Measurements from ENCODE around the gene GPS2.

The GPS2 gene

DNA sequence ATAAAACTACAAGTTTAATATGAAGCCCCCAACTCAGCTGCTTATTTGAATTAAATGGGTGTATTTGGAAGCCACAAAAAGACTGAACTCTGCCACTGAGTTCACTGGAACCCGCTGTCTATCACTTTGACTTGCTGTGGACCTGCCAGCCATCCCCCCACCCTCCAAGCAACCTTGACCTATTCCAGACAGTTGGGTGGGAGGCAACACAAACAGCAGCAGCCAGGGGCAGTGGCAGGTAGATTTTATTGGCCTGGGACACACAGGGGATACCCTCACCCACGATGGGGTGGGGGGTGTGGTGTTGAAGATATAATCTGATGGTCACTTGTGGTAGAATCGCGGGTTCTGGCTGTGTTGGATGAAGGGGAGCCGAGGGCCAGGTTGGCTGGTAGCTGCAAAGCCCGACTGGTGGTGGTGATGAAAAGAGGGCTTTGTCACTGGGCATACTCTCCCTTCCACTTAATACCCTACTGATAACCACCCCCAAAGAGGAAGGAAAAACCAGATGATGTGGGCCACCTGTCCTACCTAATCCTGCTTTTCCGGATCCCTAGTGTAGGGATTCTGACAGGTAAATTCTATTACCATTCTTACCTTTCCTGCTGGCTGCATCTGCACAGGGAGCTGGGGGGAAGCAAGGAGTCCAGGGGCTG, 2.6 kb downstream of the GPS2 start:
- Histone ChIP-seq H3K9me3 (ENCODE audit: insufficient read depth, low read length) (no peaks in the 10 kb centered on the region), H3K36me3 (replicated peaks; ENCODE audit: low read depth, low read length) (peaks cover 45% of the 10 kb centered on the region), H3K27me3 (ENCODE audit: low read depth, low read length) (no peaks in the 10 kb centered on the region), H3K4me1 (ENCODE audit: low read length) (peaks cover 28% of the 10 kb centered on the region), H3K4me3 (ENCODE audit: low read length) (no peak overlapping the region), H3K79me2 (ENCODE audit: low read length) (peaks cover 62% of the 10 kb centered on the region), H3K4me2 (ENCODE audit: low read length) (no peak overlapping the region), H2AFZ (ENCODE audit: low read depth, low read length) (no peak overlapping the region), H3K27ac (ENCODE audit: low read length) (no peak overlapping the region), H3K9ac (ENCODE audit: low read length) (no peak overlapping the region), H4K20me1 (ENCODE audit: insufficient read depth, low read length) (peaks cover 38% of the 10 kb centered on the region)
- no peak for TF ChIP-seq EZH2phosphoT487 (IDR thresholded peaks at IDR 0.05; ENCODE audit: low read depth)
- TF ChIP-seq, protein P1, sequence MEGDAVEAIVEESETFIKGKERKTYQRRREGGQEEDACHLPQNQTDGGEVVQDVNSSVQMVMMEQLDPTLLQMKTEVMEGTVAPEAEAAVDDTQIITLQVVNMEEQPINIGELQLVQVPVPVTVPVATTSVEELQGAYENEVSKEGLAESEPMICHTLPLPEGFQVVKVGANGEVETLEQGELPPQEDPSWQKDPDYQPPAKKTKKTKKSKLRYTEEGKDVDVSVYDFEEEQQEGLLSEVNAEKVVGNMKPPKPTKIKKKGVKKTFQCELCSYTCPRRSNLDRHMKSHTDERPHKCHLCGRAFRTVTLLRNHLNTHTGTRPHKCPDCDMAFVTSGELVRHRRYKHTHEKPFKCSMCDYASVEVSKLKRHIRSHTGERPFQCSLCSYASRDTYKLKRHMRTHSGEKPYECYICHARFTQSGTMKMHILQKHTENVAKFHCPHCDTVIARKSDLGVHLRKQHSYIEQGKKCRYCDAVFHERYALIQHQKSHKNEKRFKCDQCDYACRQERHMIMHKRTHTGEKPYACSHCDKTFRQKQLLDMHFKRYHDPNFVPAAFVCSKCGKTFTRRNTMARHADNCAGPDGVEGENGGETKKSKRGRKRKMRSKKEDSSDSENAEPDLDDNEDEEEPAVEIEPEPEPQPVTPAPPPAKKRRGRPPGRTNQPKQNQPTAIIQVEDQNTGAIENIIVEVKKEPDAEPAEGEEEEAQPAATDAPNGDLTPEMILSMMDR (IDR thresholded peaks at IDR 0.05; ENCODE audit: low read depth, low read length), result no peak

DNA sequence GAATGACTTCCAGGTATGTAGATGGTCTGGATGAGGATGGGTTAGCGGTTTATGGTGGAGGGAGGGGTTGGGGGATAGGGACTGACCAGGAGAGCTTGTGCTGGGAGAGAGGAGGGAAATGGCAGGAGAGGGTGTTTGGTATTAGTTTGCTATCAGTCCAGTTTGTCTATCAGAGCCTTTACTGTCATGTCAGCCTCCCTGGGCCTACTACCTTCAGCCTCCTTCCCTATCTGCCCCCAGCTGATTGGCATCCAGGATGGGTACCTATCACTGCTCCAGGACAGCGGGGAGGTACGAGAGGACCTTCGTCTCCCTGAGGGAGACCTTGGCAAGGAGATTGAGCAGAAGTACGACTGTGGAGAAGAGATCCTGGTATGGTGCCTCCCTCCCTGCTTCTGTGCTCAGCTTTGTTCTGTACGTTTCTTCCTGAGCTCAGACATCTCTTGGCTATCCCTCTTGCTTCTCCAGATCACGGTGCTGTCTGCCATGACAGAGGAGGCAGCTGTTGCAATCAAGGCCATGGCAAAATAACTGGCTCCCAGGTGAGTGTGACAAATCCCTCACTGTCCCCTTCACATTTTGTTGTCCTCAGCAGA, 4.0 kb downstream of the GPS2 start:
- H2AFZ ChIP-seq (ENCODE audit: low read depth, low read length), result no peak overlapping the region
- H3K9me3 ChIP-seq (ENCODE audit: insufficient read depth, low read length), result no peaks in the 10 kb centered on the region
- peaks cover 38% of the 10 kb centered on the region for H4K20me1 ChIP-seq (ENCODE audit: insufficient read depth, low read length)
- peaks cover 64% of the 10 kb centered on the region for H3K79me2 ChIP-seq (ENCODE audit: low read length)
- H3K27ac ChIP-seq (ENCODE audit: low read length), result no peak overlapping the region
- no peak overlapping the region for H3K4me3 ChIP-seq (ENCODE audit: low read length)
- H3K4me2 ChIP-seq (ENCODE audit: low read length), result no peak overlapping the region
- TF ChIP-seq EZH2phosphoT487 (IDR thresholded peaks at IDR 0.05; ENCODE audit: low read depth), result no peak
- TF ChIP-seq, protein P1 (IDR thresholded peaks at IDR 0.05; ENCODE audit: low read depth, low read length), result no peak
- no peaks in the 10 kb centered on the region for H3K27me3 ChIP-seq (ENCODE audit: low read depth, low read length)
- H3K9ac ChIP-seq (ENCODE audit: low read length), result no peak overlapping the region
- H3K36me3 ChIP-seq (replicated peaks; ENCODE audit: low read depth, low read length), result peaks cover 45% of the 10 kb centered on the region
- peaks cover 28% of the 10 kb centered on the region for H3K4me1 ChIP-seq (ENCODE audit: low read length)

DNA sequence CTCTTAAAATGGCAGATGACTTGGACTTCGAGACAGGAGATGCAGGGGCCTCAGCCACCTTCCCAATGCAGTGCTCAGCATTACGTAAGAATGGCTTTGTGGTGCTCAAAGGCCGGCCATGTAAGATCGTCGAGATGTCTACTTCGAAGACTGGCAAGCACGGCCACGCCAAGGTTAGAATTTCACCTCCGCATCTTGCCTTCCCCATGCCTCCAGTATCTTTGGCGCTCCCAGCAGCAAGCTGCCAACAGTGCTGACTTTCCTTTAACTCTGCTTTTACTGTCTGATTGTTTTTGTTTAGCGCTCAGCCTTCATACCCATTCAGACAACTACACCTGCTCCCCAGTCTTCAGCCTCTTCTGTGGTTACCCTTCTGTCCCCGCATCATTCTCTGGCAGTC, 5.5 kb downstream of the GPS2 start:
- TF ChIP-seq, protein P1 (IDR thresholded peaks at IDR 0.05; ENCODE audit: low read depth, low read length), result no peak
- TF ChIP-seq EZH2phosphoT487 (IDR thresholded peaks at IDR 0.05; ENCODE audit: low read depth), result no peak
- peak overlapping the region; percentile 100 for H3K9ac ChIP-seq (ENCODE audit: low read length)
- peak overlapping the region; percentile 98 for H3K4me2 ChIP-seq (ENCODE audit: low read length)

DNA sequence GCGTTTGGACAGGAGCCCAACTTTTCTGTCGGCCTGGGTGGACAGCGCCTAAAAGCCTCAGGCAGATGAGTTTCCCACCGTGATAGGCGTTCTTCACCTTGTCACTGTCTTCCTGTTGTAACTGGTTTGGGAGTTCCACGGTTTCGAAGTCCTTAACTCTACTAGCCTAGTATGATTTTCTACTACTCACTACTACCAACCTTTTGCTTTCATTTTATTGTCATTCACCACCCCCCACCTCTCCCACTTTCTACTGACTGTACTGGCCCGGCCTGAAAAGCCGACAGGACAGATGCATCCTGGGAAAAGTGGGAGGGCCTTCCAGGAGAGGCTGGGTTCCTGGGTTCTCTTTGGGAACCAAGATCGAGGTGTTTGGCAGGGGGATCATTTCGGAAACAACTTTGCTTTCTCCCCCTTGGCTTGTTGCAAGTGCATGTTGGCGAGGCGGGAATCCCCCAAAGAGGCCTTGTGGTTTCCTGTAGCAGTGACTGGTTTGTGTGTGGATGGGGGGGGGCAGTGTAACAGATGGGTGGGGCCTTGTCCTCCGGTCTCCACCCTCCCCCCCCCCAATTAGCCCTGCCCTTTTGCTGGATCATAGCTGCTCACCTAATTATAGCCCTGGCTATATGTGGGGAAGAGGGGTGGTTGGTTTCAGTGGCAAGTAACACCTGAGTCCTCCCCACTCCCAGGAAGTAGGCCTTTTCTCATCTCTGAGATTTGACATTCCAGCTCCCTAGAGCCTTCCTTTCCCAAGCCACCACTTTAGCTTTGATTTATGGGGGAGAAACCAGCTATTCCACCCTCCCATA, 6.3 kb downstream of the GPS2 start:
- Histone ChIP-seq H3K27ac (ENCODE audit: low read length) (peak overlapping the region; percentile 99), H3K9me3 (ENCODE audit: insufficient read depth, low read length) (no peaks in the 10 kb centered on the region), H3K4me1 (ENCODE audit: low read length) (peaks cover 19% of the 10 kb centered on the region), H3K36me3 (replicated peaks; ENCODE audit: low read depth, low read length) (peaks cover 45% of the 10 kb centered on the region), H3K79me2 (ENCODE audit: low read length) (peaks cover 55% of the 10 kb centered on the region), H4K20me1 (ENCODE audit: insufficient read depth, low read length) (peaks cover 38% of the 10 kb centered on the region), H3K4me3 (ENCODE audit: low read length) (peak overlapping the region; percentile 100), H3K27me3 (ENCODE audit: low read depth, low read length) (no peaks in the 10 kb centered on the region), H3K9ac (ENCODE audit: low read length) (peak overlapping the region; percentile 100), H2AFZ (ENCODE audit: low read depth, low read length) (no peak overlapping the region), H3K4me2 (ENCODE audit: low read length) (peak overlapping the region; percentile 98)
- TF ChIP-seq, protein P1 (IDR thresholded peaks at IDR 0.05; ENCODE audit: low read depth, low read length), result no peak
- TF ChIP-seq EZH2phosphoT487 (IDR thresholded peaks at IDR 0.05; ENCODE audit: low read depth), result no peak

More for the DNA sequence above, 5.5 kb downstream of the GPS2 start:
- Histone ChIP-seq H3K79me2 (ENCODE audit: low read length) (peaks cover 60% of the 10 kb centered on the region), H4K20me1 (ENCODE audit: insufficient read depth, low read length) (peaks cover 38% of the 10 kb centered on the region), H3K9me3 (ENCODE audit: insufficient read depth, low read length) (no peaks in the 10 kb centered on the region), H3K27me3 (ENCODE audit: low read depth, low read length) (no peaks in the 10 kb centered on the region), H3K27ac (ENCODE audit: low read length) (peak overlapping the region; percentile 99), H3K4me3 (ENCODE audit: low read length) (peak overlapping the region; percentile 100), H3K4me1 (ENCODE audit: low read length) (peaks cover 22% of the 10 kb centered on the region), H2AFZ (ENCODE audit: low read depth, low read length) (no peak overlapping the region), H3K36me3 (replicated peaks; ENCODE audit: low read depth, low read length) (peaks cover 45% of the 10 kb centered on the region)

All from OCI-LY3 (cell line).